SK-N-SH (cell line): ENCODE data around the gene EYA2. TPM values are rescaled to one million over a fixed set of nuclear protein-coding genes. Genes with fewer than 3 reads are reported as not detected.
A peak's percentile ranks its signal among the peaks of the same experiment; 100 is the strongest.

Experiments
- CTCF ChIA-PET: fragments of 300-600, 350-600 bp; formaldehyde crosslinking; extraction: SDS; loops from one replicate; lab custom pipeline; 2021; lab: Yijun Ruan, JAX
- POLR2A ChIA-PET: fragments of 350-600 bp; sonication (Branson Sonifier 250); formaldehyde crosslinking; extraction: SDS; loops from one replicate; lab custom pipeline; 2020; ENCODE audit warnings: antibody characterized with exemption, inconsistent platforms; lab: Yijun Ruan, JAX
- DNase-seq: peaks from one replicate; pipeline ENCODE4 v3.0.0; 2012
- H2AFZ ChIP-seq: fragments of 200-600 bp; sonication (generic); 2 replicates; pipeline ENCODE4 v1.8.1; 2016; ENCODE audit warnings: antibody characterized with exemption, mild to moderate bottlenecking, low read depth
- H3F3A ChIP-seq: fragments of 200-600 bp; sonication (generic); replicated peaks from 2 replicates; pipeline ENCODE3; 2016; ENCODE audit warnings: antibody characterized with exemption, mild to moderate bottlenecking; ENCODE audit not compliant: insufficient read depth
- H3K27ac ChIP-seq, 2 experiments: fragments of 200-500 bp in 1 of 2; fragments of 200-600 bp in 1 of 2; sonication (Bioruptor generic) in 1 of 2; sonication (generic), shearing (Covaris generic) in 1 of 2; 2 replicates each; pipeline versions ENCODE4 v1.5.1 to v1.6.1; 2014 to 2016; ENCODE audit warnings: low read depth in 2 of 2, inconsistent platforms in 1 of 2, low read length in 1 of 2, mild to moderate bottlenecking in 1 of 2, mixed read lengths in 1 of 2
- H3K27me3 ChIP-seq: fragments of 200-600 bp; sonication (generic), shearing (Covaris generic); 2 replicates; pipeline ENCODE4 v1.6.1; 2016; ENCODE audit warnings: mixed run types; ENCODE audit not compliant: insufficient read depth
- H3K36me3 ChIP-seq, 2 experiments: fragments of 200-500 bp in 1 of 2; fragments of 200-600 bp in 1 of 2; sonication (Bioruptor generic) in 1 of 2; sonication (generic) in 1 of 2; replicated peaks in 1 of 2; 2 replicates each; pipeline versions ENCODE3 to v1.5.1; 2014 to 2016; ENCODE audit warnings: low read length in 1 of 2, mild to moderate bottlenecking in 1 of 2; ENCODE audit not compliant: insufficient read depth in 2 of 2, control insufficient read depth in 1 of 2
- H3K4me1 ChIP-seq, 2 experiments: fragments of 200-500 bp in 1 of 2; fragments of 200-600 bp in 1 of 2; sonication (Bioruptor generic) in 1 of 2; sonication (generic), shearing (Covaris generic) in 1 of 2; 2 replicates each; pipeline versions ENCODE4 v1.5.1 to v1.6.1; 2014 to 2016; ENCODE audit warnings: low read depth in 1 of 2, low read length in 1 of 2, mixed run types in 1 of 2; ENCODE audit not compliant: insufficient read depth in 2 of 2, control insufficient read depth in 1 of 2
- H3K4me2 ChIP-seq: fragments of 200-600 bp; sonication (generic), shearing (Covaris generic); 2 replicates; pipeline ENCODE4 v1.6.1; 2017; ENCODE audit warnings: mixed run types
- H3K4me3 ChIP-seq, 2 experiments: fragments of 200-500 bp in 1 of 2; fragments of 200-600 bp in 1 of 2; sonication (Bioruptor generic) in 1 of 2; sonication (generic), shearing (Covaris generic) in 1 of 2; 2 replicates each; pipeline versions ENCODE4 v1.5.1 to v1.8.1; 2014 to 2016; ENCODE audit warnings: low read depth in 2 of 2, inconsistent platforms in 1 of 2, low read length in 1 of 2, mild to moderate bottlenecking in 1 of 2, mixed read lengths in 1 of 2, moderate library complexity in 1 of 2
- H3K79me2 ChIP-seq: fragments of 200-600 bp; sonication (generic); 2 replicates; pipeline ENCODE4 v1.8.1; 2017; ENCODE audit warnings: mild to moderate bottlenecking; ENCODE audit not compliant: insufficient read depth
- H3K9ac ChIP-seq: fragments of 200-600 bp; sonication (generic); 2 replicates; pipeline ENCODE4 v1.6.1; 2017; ENCODE audit warnings: mixed run types
- H3K9me2 ChIP-seq: fragments of 200-600 bp; sonication (generic); 2 replicates; pipeline ENCODE4 v1.6.1; 2017; ENCODE audit warnings: mixed run types
- H3K9me3 ChIP-seq: fragments of 200-600 bp; sonication (generic); 2 replicates; pipeline ENCODE4 v1.6.1; 2017; ENCODE audit warnings: mixed run types, mild to moderate bottlenecking, moderate library complexity
- H4K20me1 ChIP-seq: fragments of 200-600 bp; sonication (generic); 2 replicates; pipeline ENCODE4 v1.6.1; 2017; ENCODE audit warnings: mild to moderate bottlenecking, mixed run types; ENCODE audit not compliant: insufficient read depth
- CHD2 ChIP-seq: fragments of 150-350 bp; IDR thresholded peaks from 2 replicates; pipeline ENCODE4 v1.6.1; 2018; ENCODE audit warnings: low read length; ENCODE audit not compliant: partially characterized antibody
- EP300 ChIP-seq, 2 experiments: IDR thresholded peaks; 2 replicates each; pipeline versions ENCODE4 v1.4.0 to v1.6.1; 2012; ENCODE audit warnings: borderline replicate concordance in 1 of 2, low read depth in 1 of 2, low read length in 1 of 2
- FOSL2 ChIP-seq: IDR thresholded peaks from 2 replicates; pipeline ENCODE4 v1.4.0; 2012; ENCODE audit warnings: low read depth, mild to moderate bottlenecking, moderate library complexity, borderline replicate concordance
- FOXJ3 ChIP-seq: sonication (generic); formaldehyde crosslinking; IDR thresholded peaks from 2 replicates; pipeline ENCODE4 v1.5.1; 2020; ENCODE audit warnings: mild to moderate bottlenecking, missing genetic modification reagents
- GABPA ChIP-seq: IDR thresholded peaks from 2 replicates; pipeline ENCODE4 v1.4.0; 2012; ENCODE audit warnings: low read depth, mild to moderate bottlenecking
- JUND ChIP-seq: IDR thresholded peaks from 2 replicates; pipeline ENCODE4 v1.4.0; 2012
- MEF2A ChIP-seq: IDR thresholded peaks from 2 replicates; pipeline ENCODE4 v1.4.0; 2012; ENCODE audit warnings: low read depth, borderline replicate concordance
- MXI1 ChIP-seq: IDR thresholded peaks from 2 replicates; pipeline ENCODE4 v1.6.1; 2012; ENCODE audit warnings: mild to moderate bottlenecking, low read depth, low read length, improper control_type of control experiment
- NFIC ChIP-seq: IDR thresholded peaks from 2 replicates; pipeline ENCODE4 v1.4.0; 2012; ENCODE audit warnings: borderline replicate concordance
- RFX5 ChIP-seq: IDR thresholded peaks from 2 replicates; pipeline ENCODE4 v1.6.1; 2012; ENCODE audit warnings: mild to moderate bottlenecking, improper control_type of control experiment, low read length
- RXRA ChIP-seq: IDR thresholded peaks from 2 replicates; pipeline ENCODE4 v1.4.0; 2012; ENCODE audit warnings: low read depth, mild to moderate bottlenecking, borderline replicate concordance
- SIN3A ChIP-seq: IDR thresholded peaks from 2 replicates; pipeline ENCODE4 v1.6.1; 2012; ENCODE audit warnings: low read depth, mild to moderate bottlenecking, low read length, moderate library complexity, borderline replicate concordance
- SMC3 ChIP-seq: IDR thresholded peaks from 2 replicates; pipeline ENCODE4 v1.6.1; 2012; ENCODE audit warnings: low read depth, low read length, improper control_type of control experiment
- TAF1 ChIP-seq: IDR thresholded peaks from 2 replicates; pipeline ENCODE4 v1.6.1; 2012; ENCODE audit warnings: low read depth, mild to moderate bottlenecking, low read length, moderate library complexity, borderline replicate concordance
- TCF12 ChIP-seq: IDR thresholded peaks from 2 replicates; pipeline ENCODE4 v1.4.0; 2012
- WGBS: methylation state at CpG from one replicate; pipeline ENCODE4 v1.1.6; 2017; ENCODE audit warnings: low lambda C conversion rate; 5-methylcytosine and 5-hydroxymethylcytosine counted together
- polyA plus RNA-seq, 3 experiments: library from polyadenylated mRNA; depleted of rRNA; stranded (reverse); fragments of >200 nt; gene quantifications; 2 replicates each; pipeline ENCODE4 v1.2.3, GENCODE V29; 2012
- TF ChIP-seq, protein P1 (sequence below): IDR thresholded peaks from 2 replicates; pipeline ENCODE4 v1.4.0; 2012; ENCODE audit warnings: low read depth, borderline replicate concordance
- TF ChIP-seq, protein P2 (sequence below): IDR thresholded peaks from 2 replicates; pipeline ENCODE4 v1.4.0; 2012; ENCODE audit warnings: low read depth, borderline replicate concordance
- TF ChIP-seq, protein P3 (sequence below): IDR thresholded peaks from 2 replicates; pipeline ENCODE4 v1.4.0; 2012; ENCODE audit warnings: low read depth

EYA2 gene
- polyA plus RNA-seq, 1 of the 3 experiments (the other 2 are of a cell fraction): 0.05 TPM

DNA sequence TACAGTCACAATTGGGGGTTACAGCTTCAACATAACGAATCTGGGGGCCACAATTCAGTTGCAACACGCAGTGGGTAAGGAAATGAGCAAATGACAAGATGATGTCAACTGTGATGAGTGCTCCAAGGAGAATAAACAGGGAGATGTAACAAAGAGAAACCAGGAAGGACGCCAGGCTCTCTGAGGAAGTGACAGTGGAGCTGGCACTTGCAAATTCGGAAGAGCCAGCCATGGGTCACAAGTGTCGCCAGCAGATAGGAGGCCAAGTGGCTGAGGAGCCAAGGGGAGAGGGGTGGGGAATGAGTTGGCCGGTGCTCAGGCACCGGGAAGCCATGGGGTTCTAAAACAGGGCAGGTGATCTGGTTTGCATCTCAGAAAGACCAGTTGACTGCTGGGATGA, 136.4 kb downstream of the EYA2 start:
- Histone ChIP-seq H3K9me3 (no peaks in the 10 kb centered on the region), H3K4me3 (no peak overlapping the region), H3K27me3 (no peaks in the 10 kb centered on the region; the same call in 1 of the 2 replicates), H3K4me1 (peaks cover 0 to 21% of the 10 kb centered on the region in 2 experiments; a peak in 2 of 4 replicates), H3K9ac (no peak overlapping the region), H2AFZ (no peak overlapping the region), H3K79me2 (no peaks in the 10 kb centered on the region), H3K36me3 (no peaks in the 10 kb centered on the region), H3K4me2 (no peak overlapping the region), H3K27ac (peak overlapping the region in 1 of 2 experiments; percentile 64; a peak in 2 of 4 replicates), H4K20me1 (no peaks in the 10 kb centered on the region), H3K9me2 (no peaks in the 10 kb centered on the region), H3F3A (no peaks in the 10 kb centered on the region)
- TF ChIP-seq TAF1 (no peak), FOSL2 (no peak), GABPA (no peak), JUND (no peak), TCF12 (no peak), EP300 (IDR thresholded peaks at IDR 0.05; ENCODE audit: borderline replicate concordance in 1 of 2, low read depth in 1 of 2, low read length in 1 of 2) (no peak), RXRA (no peak), RFX5 (no peak), CHD2 (no peak), NFIC (no peak)
- TF ChIP-seq, protein P1, sequence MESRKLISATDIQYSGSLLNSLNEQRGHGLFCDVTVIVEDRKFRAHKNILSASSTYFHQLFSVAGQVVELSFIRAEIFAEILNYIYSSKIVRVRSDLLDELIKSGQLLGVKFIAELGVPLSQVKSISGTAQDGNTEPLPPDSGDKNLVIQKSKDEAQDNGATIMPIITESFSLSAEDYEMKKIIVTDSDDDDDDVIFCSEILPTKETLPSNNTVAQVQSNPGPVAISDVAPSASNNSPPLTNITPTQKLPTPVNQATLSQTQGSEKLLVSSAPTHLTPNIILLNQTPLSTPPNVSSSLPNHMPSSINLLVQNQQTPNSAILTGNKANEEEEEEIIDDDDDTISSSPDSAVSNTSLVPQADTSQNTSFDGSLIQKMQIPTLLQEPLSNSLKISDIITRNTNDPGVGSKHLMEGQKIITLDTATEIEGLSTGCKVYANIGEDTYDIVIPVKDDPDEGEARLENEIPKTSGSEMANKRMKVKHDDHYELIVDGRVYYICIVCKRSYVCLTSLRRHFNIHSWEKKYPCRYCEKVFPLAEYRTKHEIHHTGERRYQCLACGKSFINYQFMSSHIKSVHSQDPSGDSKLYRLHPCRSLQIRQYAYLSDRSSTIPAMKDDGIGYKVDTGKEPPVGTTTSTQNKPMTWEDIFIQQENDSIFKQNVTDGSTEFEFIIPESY: no peak
- TF ChIP-seq, protein P2, sequence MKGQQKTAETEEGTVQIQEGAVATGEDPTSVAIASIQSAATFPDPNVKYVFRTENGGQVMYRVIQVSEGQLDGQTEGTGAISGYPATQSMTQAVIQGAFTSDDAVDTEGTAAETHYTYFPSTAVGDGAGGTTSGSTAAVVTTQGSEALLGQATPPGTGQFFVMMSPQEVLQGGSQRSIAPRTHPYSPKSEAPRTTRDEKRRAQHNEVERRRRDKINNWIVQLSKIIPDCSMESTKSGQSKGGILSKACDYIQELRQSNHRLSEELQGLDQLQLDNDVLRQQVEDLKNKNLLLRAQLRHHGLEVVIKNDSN: no peak
- ChIA-PET CTCF (interaction anchor here (0.8 kb wide), 1 partner anchor 12 kb away, joined by 3 read pairs; no protein-coding TSS in a partner anchor), POLR2A (no interaction called here)
- no peak for DNase-seq
- 33% methylated on average over 7 of the region's 7 CpGs for WGBS

DNA sequence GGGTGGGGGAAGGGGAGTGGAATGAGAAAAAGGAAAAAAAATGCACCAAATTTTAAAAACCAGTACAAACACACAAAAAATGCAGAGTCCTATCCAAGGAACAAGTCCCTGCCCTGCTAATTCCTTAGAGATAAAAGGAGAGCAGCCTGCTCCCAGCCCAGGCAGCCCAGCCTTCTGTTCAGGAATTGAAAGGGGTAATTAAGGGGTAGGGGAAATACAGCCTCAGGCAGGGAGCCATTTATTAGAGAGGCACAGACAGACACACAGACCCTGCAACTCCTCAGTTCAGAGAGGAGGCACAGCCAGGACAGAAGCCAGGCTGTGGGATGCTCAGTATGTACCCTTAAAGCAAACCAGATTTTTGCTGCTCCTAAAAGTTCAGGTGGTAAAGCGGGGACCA, 137.2 kb downstream of the EYA2 start:
- TF ChIP-seq RXRA: no peak
- TF ChIP-seq MEF2A: no peak
- no peak for TF ChIP-seq SMC3
- TF ChIP-seq, protein P1: no peak
- TF ChIP-seq CHD2: no peak
- TF ChIP-seq, protein P3, sequence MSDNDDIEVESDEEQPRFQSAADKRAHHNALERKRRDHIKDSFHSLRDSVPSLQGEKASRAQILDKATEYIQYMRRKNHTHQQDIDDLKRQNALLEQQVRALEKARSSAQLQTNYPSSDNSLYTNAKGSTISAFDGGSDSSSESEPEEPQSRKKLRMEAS: no peak
- TF ChIP-seq MXI1: no peak
- TF ChIP-seq FOXJ3: no peak
- TF ChIP-seq FOSL2: no peak
- no peak for TF ChIP-seq SIN3A
- TF ChIP-seq, all 33 proteins: peak for 0
- H3K9me2 ChIP-seq: no peaks in the 10 kb centered on the region
- H3K4me2 ChIP-seq: no peak overlapping the region
- H3K4me1 ChIP-seq: peaks cover 0 to 21% of the 10 kb centered on the region in 2 experiments; a peak in 2 of 4 replicates
- no peaks in the 10 kb centered on the region for H4K20me1 ChIP-seq
- no peak overlapping the region for H2AFZ ChIP-seq
- no peaks in the 10 kb centered on the region for H3F3A ChIP-seq
- 75% methylated on average over 1 of the region's 1 CpG for WGBS
- ChIA-PET POLR2A (no interaction called here), CTCF (no interaction called here)
- H3K79me2 ChIP-seq: no peaks in the 10 kb centered on the region
- no peaks in the 10 kb centered on the region for H3K36me3 ChIP-seq
- H3K9ac ChIP-seq: no peak overlapping the region
- no peaks in the 10 kb centered on the region for H3K9me3 ChIP-seq
- H3K27me3 ChIP-seq: no peaks in the 10 kb centered on the region; the same call in 1 of the 2 replicates
- peak; percentile 48 for DNase-seq
- H3K4me3 ChIP-seq: no peak overlapping the region
- peak overlapping the region in 1 of 2 experiments; percentile 64; a peak in 2 of 4 replicates for H3K27ac ChIP-seq
